ENCODE measurements around the gene MGAT4A. TPM values are rescaled to one million over a fixed set of nuclear protein-coding genes. Genes with fewer than 3 reads are reported as not detected.

MGAT4A gene
- total and polyA plus RNA-seq, 5 donors from 2014 or later: 101 to 143 (median 127) TPM

- H3K4me1 ChIP-seq (ENCODE audit: control insufficient read depth, insufficient read depth, low read length, poor library complexity, severe bottlenecking): peaks cover 39% of the 10 kb centered on the region
- peak overlapping the region in 2 of 4 donors; percentile 18 to 48 for H3K4me3 Mint-ChIP-seq
- H3K27ac ChIP-seq (ENCODE audit: insufficient read depth, low read length, poor library complexity, severe bottlenecking): peak overlapping the region; percentile 85
Measured at GRCh38 chr2:98773907-98774306, 43.0 kb upstream of the MGAT4A start.

GRCh38 chr2:98773169-98773568 is 42.2 kb upstream of the MGAT4A start:
- Mint-ChIP-seq H3K4me1 (peaks cover 8 to 66% (median 39%) of the 10 kb centered on the region in 4 donors), H3K9me3 (peaks cover 0 to 2% (median 0%) of the 10 kb centered on the region in 7 donors), H3K27ac (peak overlapping the region; percentile 95 to 96 (median 95)), H3K36me3 (no peaks in the 10 kb centered on the region), H3K27me3 (no peaks in the 10 kb centered on the region), H3K4me3 (peak overlapping the region; percentile 50 to 95 (median 93))
- H3K27ac ChIP-seq (ENCODE audit: insufficient read depth, low read length, poor library complexity, severe bottlenecking): peak overlapping the region; percentile 85
- no peaks in the 10 kb centered on the region for H3K27me3 ChIP-seq (ENCODE audit: control insufficient read depth, insufficient read depth, low read length)
- no peak overlapping the region for H3K4me3 ChIP-seq (ENCODE audit: low read depth, low read length)
- DNase-seq (no peak), ATAC-seq (ENCODE audit: low read depth in 2 of 2) (no peak)
- no peaks in the 10 kb centered on the region for H3K9me3 ChIP-seq (ENCODE audit: control insufficient read depth in 2 of 2, low read length in 2 of 2)
- no peaks in the 10 kb centered on the region for H3K36me3 ChIP-seq (ENCODE audit: control insufficient read depth, insufficient read depth, low read length)
- H3K4me1 ChIP-seq (ENCODE audit: control insufficient read depth, insufficient read depth, low read length, poor library complexity, severe bottlenecking): peaks cover 45% of the 10 kb centered on the region

More at GRCh38 chr2:98773907-98774306, 43.0 kb upstream of the MGAT4A start:
- Histone ChIP-seq H3K27me3 (ENCODE audit: control insufficient read depth, insufficient read depth, low read length) (no peaks in the 10 kb centered on the region), H3K4me3 (ENCODE audit: low read depth, low read length) (no peak overlapping the region), H3K36me3 (ENCODE audit: control insufficient read depth, insufficient read depth, low read length) (no peaks in the 10 kb centered on the region), H3K9me3 (ENCODE audit: control insufficient read depth in 2 of 2, low read length in 2 of 2) (no peaks in the 10 kb centered on the region)
- H3K4me1 Mint-ChIP-seq: peaks cover 8 to 59% (median 33%) of the 10 kb centered on the region in 4 donors
- no peaks in the 10 kb centered on the region for H3K36me3 Mint-ChIP-seq
- H3K27me3 Mint-ChIP-seq: no peaks in the 10 kb centered on the region
- ATAC-seq (ENCODE audit: low read depth in 2 of 2) (no peak), DNase-seq (no peak)
- H3K9me3 Mint-ChIP-seq: peaks cover 0 to 2% (median 0%) of the 10 kb centered on the region in 7 donors
- H3K27ac Mint-ChIP-seq: peak overlapping the region; percentile 9 to 96 (median 95)

GRCh38 chr2:98772536-98772935 is 41.6 kb upstream of the MGAT4A start:
- Histone ChIP-seq H3K4me1 (ENCODE audit: control insufficient read depth, insufficient read depth, low read length, poor library complexity, severe bottlenecking) (peaks cover 46% of the 10 kb centered on the region), H3K36me3 (ENCODE audit: control insufficient read depth, insufficient read depth, low read length) (no peaks in the 10 kb centered on the region), H3K27ac (ENCODE audit: insufficient read depth, low read length, poor library complexity, severe bottlenecking) (peak overlapping the region; percentile 85), H3K9me3 (ENCODE audit: control insufficient read depth in 2 of 2, low read length in 2 of 2) (no peaks in the 10 kb centered on the region), H3K4me3 (ENCODE audit: low read depth, low read length) (peak overlapping the region; percentile 83), H3K27me3 (ENCODE audit: control insufficient read depth, insufficient read depth, low read length) (no peaks in the 10 kb centered on the region)
- Mint-ChIP-seq H3K9me3 (peaks cover 0 to 2% (median 0%) of the 10 kb centered on the region in 7 donors), H3K27ac (peak overlapping the region; percentile 95 to 99 (median 96)), H3K36me3 (no peaks in the 10 kb centered on the region), H3K27me3 (no peaks in the 10 kb centered on the region), H3K4me3 (peak overlapping the region; percentile 81 to 95 (median 93)), H3K4me1 (peaks cover 8 to 73% (median 43%) of the 10 kb centered on the region in 4 donors)
- no peak for DNase-seq
- no peak for ATAC-seq (ENCODE audit: low read depth in 2 of 2)

- Mint-ChIP-seq H3K27ac (peak overlapping the region; percentile 95 to 99 (median 96)), H3K9me3 (peaks cover 0 to 2% (median 0%) of the 10 kb centered on the region in 7 donors), H3K27me3 (no peaks in the 10 kb centered on the region), H3K36me3 (no peaks in the 10 kb centered on the region), H3K4me3 (peak overlapping the region; percentile 81 to 95 (median 86)), H3K4me1 (peaks cover 8 to 79% (median 43%) of the 10 kb centered on the region in 4 donors)
- peaks cover 52% of the 10 kb centered on the region for H3K4me1 ChIP-seq (ENCODE audit: control insufficient read depth, insufficient read depth, low read length, poor library complexity, severe bottlenecking)
- H3K4me3 ChIP-seq (ENCODE audit: low read depth, low read length): peak overlapping the region; percentile 83
- ATAC-seq (ENCODE audit: low read depth in 2 of 2) (peak; percentile 85 to 88), DNase-seq (peak; percentile 29 to 95 (median 85))
- H3K27me3 ChIP-seq (ENCODE audit: control insufficient read depth, insufficient read depth, low read length): no peaks in the 10 kb centered on the region
- H3K9me3 ChIP-seq (ENCODE audit: control insufficient read depth in 2 of 2, low read length in 2 of 2): no peaks in the 10 kb centered on the region
- no peaks in the 10 kb centered on the region for H3K36me3 ChIP-seq (ENCODE audit: control insufficient read depth, insufficient read depth, low read length)
- peak overlapping the region; percentile 85 for H3K27ac ChIP-seq (ENCODE audit: insufficient read depth, low read length, poor library complexity, severe bottlenecking)
Measured at GRCh38 chr2:98771721-98772524, 41.0 kb upstream of the MGAT4A start.

- Histone ChIP-seq H3K36me3 (ENCODE audit: control insufficient read depth, insufficient read depth, low read length) (no peaks in the 10 kb centered on the region), H3K4me3 (ENCODE audit: low read depth, low read length) (peak overlapping the region; percentile 83), H3K27me3 (ENCODE audit: control insufficient read depth, insufficient read depth, low read length) (no peaks in the 10 kb centered on the region), H3K4me1 (ENCODE audit: control insufficient read depth, insufficient read depth, low read length, poor library complexity, severe bottlenecking) (peaks cover 55% of the 10 kb centered on the region), H3K27ac (ENCODE audit: insufficient read depth, low read length, poor library complexity, severe bottlenecking) (peak overlapping the region; percentile 85), H3K9me3 (ENCODE audit: control insufficient read depth in 2 of 2, low read length in 2 of 2) (no peaks in the 10 kb centered on the region)
- Mint-ChIP-seq H3K9me3 (peaks cover 0 to 2% (median 0%) of the 10 kb centered on the region in 7 donors), H3K36me3 (peaks cover 3% of the 10 kb centered on the region), H3K27me3 (no peaks in the 10 kb centered on the region), H3K4me1 (peaks cover 8 to 83% (median 48%) of the 10 kb centered on the region in 4 donors), H3K4me3 (peak overlapping the region; percentile 81 to 95 (median 86)), H3K27ac (peak overlapping the region; percentile 95 to 99 (median 96))
- DNase-seq: no peak
- no peak for ATAC-seq (ENCODE audit: low read depth in 2 of 2)
Measured at GRCh38 chr2:98771264-98771663, 40.3 kb upstream of the MGAT4A start.

GRCh38 chr2:98769784-98770183 is 38.9 kb upstream of the MGAT4A start:
- Histone ChIP-seq H3K27ac (ENCODE audit: insufficient read depth, low read length, poor library complexity, severe bottlenecking) (peak overlapping the region; percentile 85), H3K9me3 (ENCODE audit: control insufficient read depth in 2 of 2, low read length in 2 of 2) (no peaks in the 10 kb centered on the region), H3K27me3 (ENCODE audit: control insufficient read depth, insufficient read depth, low read length) (no peaks in the 10 kb centered on the region), H3K4me1 (ENCODE audit: control insufficient read depth, insufficient read depth, low read length, poor library complexity, severe bottlenecking) (peaks cover 55% of the 10 kb centered on the region), H3K4me3 (ENCODE audit: low read depth, low read length) (peak overlapping the region; percentile 47), H3K36me3 (ENCODE audit: control insufficient read depth, insufficient read depth, low read length) (no peaks in the 10 kb centered on the region)
- peaks cover 8 to 91% (median 51%) of the 10 kb centered on the region in 4 donors for H3K4me1 Mint-ChIP-seq
- H3K9me3 Mint-ChIP-seq: peaks cover 0 to 2% (median 0%) of the 10 kb centered on the region in 7 donors
- peaks cover 8% of the 10 kb centered on the region for H3K36me3 Mint-ChIP-seq
- H3K27ac Mint-ChIP-seq: peak overlapping the region; percentile 95 to 96 (median 96)
- no peaks in the 10 kb centered on the region for H3K27me3 Mint-ChIP-seq
- peak overlapping the region; percentile 59 to 95 (median 86) for H3K4me3 Mint-ChIP-seq
- no peak for ATAC-seq (ENCODE audit: low read depth in 2 of 2)
- no peak for DNase-seq

GRCh38 chr2:98769114-98769476 is 38.2 kb upstream of the MGAT4A start:
- Mint-ChIP-seq H3K9me3 (peaks cover 0 to 2% (median 0%) of the 10 kb centered on the region in 7 donors), H3K27me3 (no peaks in the 10 kb centered on the region), H3K27ac (peak overlapping the region; percentile 82 to 89 (median 88)), H3K4me3 (peak overlapping the region in 2 of 4 donors; percentile 33 to 61), H3K4me1 (peaks cover 8 to 86% (median 51%) of the 10 kb centered on the region in 4 donors), H3K36me3 (peaks cover 8% of the 10 kb centered on the region)
- H3K4me3 ChIP-seq (ENCODE audit: low read depth, low read length): peak overlapping the region; percentile 19
- no peaks in the 10 kb centered on the region for H3K9me3 ChIP-seq (ENCODE audit: control insufficient read depth in 2 of 2, low read length in 2 of 2)
- H3K36me3 ChIP-seq (ENCODE audit: control insufficient read depth, insufficient read depth, low read length): no peaks in the 10 kb centered on the region
- H3K27me3 ChIP-seq (ENCODE audit: control insufficient read depth, insufficient read depth, low read length): no peaks in the 10 kb centered on the region
- DNase-seq (no peak), ATAC-seq (ENCODE audit: low read depth in 2 of 2) (no peak)
- peak overlapping the region; percentile 85 for H3K27ac ChIP-seq (ENCODE audit: insufficient read depth, low read length, poor library complexity, severe bottlenecking)
- H3K4me1 ChIP-seq (ENCODE audit: control insufficient read depth, insufficient read depth, low read length, poor library complexity, severe bottlenecking): peaks cover 55% of the 10 kb centered on the region
